Testis (tissue), 2 donors: ENCODE data around the gene AQP2.

ENCODE experiments used
- POLR2A ChIP-seq: fragments of 450-650 bp; IDR thresholded peaks from one replicate; pipeline ENCODE4 v1.6.1; 2017; ENCODE audit warnings: antibody characterized with exemption, mild to moderate bottlenecking, moderate library complexity
- TF ChIP-seq, protein P1 (sequence below), 3 experiments: fragments of 450-650 bp in 2 of 3; fragments of 200-600 bp in 1 of 3; sonication (generic) in 1 of 3; IDR thresholded peaks; one replicate each; pipeline ENCODE4 v1.5.1; 2016 to 2019; ENCODE audit warnings: antibody characterized with exemption in 3 of 3, mild to moderate bottlenecking in 2 of 3, moderate library complexity in 1 of 3

GRCh38 chr12:49946497-49946896 lies 4.0 kb upstream of the AQP2 start:
- TF ChIP-seq, protein P1, sequence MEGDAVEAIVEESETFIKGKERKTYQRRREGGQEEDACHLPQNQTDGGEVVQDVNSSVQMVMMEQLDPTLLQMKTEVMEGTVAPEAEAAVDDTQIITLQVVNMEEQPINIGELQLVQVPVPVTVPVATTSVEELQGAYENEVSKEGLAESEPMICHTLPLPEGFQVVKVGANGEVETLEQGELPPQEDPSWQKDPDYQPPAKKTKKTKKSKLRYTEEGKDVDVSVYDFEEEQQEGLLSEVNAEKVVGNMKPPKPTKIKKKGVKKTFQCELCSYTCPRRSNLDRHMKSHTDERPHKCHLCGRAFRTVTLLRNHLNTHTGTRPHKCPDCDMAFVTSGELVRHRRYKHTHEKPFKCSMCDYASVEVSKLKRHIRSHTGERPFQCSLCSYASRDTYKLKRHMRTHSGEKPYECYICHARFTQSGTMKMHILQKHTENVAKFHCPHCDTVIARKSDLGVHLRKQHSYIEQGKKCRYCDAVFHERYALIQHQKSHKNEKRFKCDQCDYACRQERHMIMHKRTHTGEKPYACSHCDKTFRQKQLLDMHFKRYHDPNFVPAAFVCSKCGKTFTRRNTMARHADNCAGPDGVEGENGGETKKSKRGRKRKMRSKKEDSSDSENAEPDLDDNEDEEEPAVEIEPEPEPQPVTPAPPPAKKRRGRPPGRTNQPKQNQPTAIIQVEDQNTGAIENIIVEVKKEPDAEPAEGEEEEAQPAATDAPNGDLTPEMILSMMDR (IDR thresholded peaks at IDR 0.05), result no peak
- TF ChIP-seq POLR2A, result no peak
